Kidney (tissue), 22 donors: ENCODE data around the gene RABGAP1. TPM values are rescaled to one million over a fixed set of nuclear protein-coding genes. Genes with fewer than 3 reads are reported as not detected.

ENCODE experiments used
- DNase-seq, 5 donors: peaks; one replicate each; pipeline ENCODE4 v3.0.0-alpha.2; 2013 to 2020
- FAIRE-seq: peaks from 2 replicates; lab custom pipeline; 2012; peaks lifted over from hg19 to GRCh38; lab: Jason Lieb, UNC
- H3K27ac ChIP-seq, 2 donors: one replicate each; pipeline ENCODE4 v1.7.0; 2013; ENCODE audit warnings: low read depth in 2 of 2, low read length in 2 of 2, inconsistent platforms in 1 of 2
- H3K27me3 ChIP-seq: one replicate; pipeline ENCODE4 v1.7.1; 2013; ENCODE audit warnings: low read length, inconsistent platforms; ENCODE audit not compliant: control insufficient read depth, insufficient read depth
- H3K36me3 ChIP-seq, 3 donors: one replicate each; pipeline versions ENCODE4 v1.7.0 to v1.7.1; 2013; ENCODE audit warnings: low read length in 3 of 3, control low read depth in 1 of 3, inconsistent platforms in 1 of 3; ENCODE audit not compliant: insufficient read depth in 3 of 3, control insufficient read depth in 2 of 3
- H3K4me1 ChIP-seq, 3 donors: one replicate each; pipeline versions ENCODE4 v1.7.0 to v1.7.1; 2013; ENCODE audit warnings: low read length in 3 of 3, inconsistent platforms in 1 of 3, low read depth in 1 of 3; ENCODE audit not compliant: control insufficient read depth in 2 of 3, insufficient read depth in 2 of 3
- H3K4me3 ChIP-seq, 3 donors: one replicate each; pipeline versions ENCODE4 v1.7.0 to v1.8.1; 2013; ENCODE audit warnings: low read length in 3 of 3, control low read depth in 1 of 3, inconsistent platforms in 1 of 3
- H3K9ac ChIP-seq, 3 donors: one replicate each; pipeline versions ENCODE4 v1.7.0 to v1.7.1; 2013; ENCODE audit warnings: low read length in 3 of 3, control low read depth in 1 of 3, inconsistent platforms in 1 of 3
- H3K9me3 ChIP-seq, 3 donors: one replicate each; pipeline versions ENCODE4 v1.7.0 to v1.7.1; 2013; ENCODE audit warnings: low read length in 3 of 3, control low read depth in 1 of 3, inconsistent platforms in 1 of 3; ENCODE audit not compliant: control insufficient read depth in 2 of 3, insufficient read depth in 1 of 3
- CTCF ChIP-seq: IDR thresholded peaks from 3 replicates; pipeline ENCODE4 v1.5.1; 2012; ENCODE audit warnings: mild to moderate bottlenecking, moderate library complexity, borderline replicate concordance; ENCODE audit not compliant: insufficient read depth; ENCODE audit errors: extremely low read depth
- intact Hi-C: fragments of 100-400 bp; cut with DNase I; formaldehyde crosslinking; loops from one replicate; pipeline ENCODE4 v1.11.1; 2022
- long read RNA-seq, 10 donors: library from polyadenylated mRNA in 1 of 10; unstranded in 1 of 10; transcript quantifications; one replicate each; pipeline ENCODE4 v2.0.0 and lab custom pipeline, GENCODE V29; 2021 to 2026
- polyA plus RNA-seq: library from polyadenylated mRNA; stranded (reverse); fragments of 350-450 nt; fragmentation: Illumina TruSeq; extraction: RNeasy Lipid Tissue Mini Kit (QIAGEN cat#74804); gene quantifications from one replicate; pipeline ENCODE4 v1.2.3, GENCODE V29; 2014; ENCODE audit warnings: low read depth, low replicate concordance; ENCODE audit not compliant: insufficient read depth
- total RNA-seq: library from RNA; stranded (reverse); fragmentation: NEBNext Ultra II Directional; extraction: Animal tissue kit (Norgen Biotek cat#: 25700); gene quantifications from one replicate; pipeline ENCODE4 v1.2.1, GENCODE V29; 2021
- donor health status: control.
- donor health status: control.
- donor health status: control.
- donor health status: control.
- donor health status: control.
- donor health status: DM: yes; HTN: yes; CAD: no.
- donor health status: Normal renal cell carcinoma (clear cell type).

The RABGAP1 gene
- total RNA-seq: 61.1 TPM
- 13.7 TPM for polyA plus RNA-seq
- long read RNA-seq, donor 1, full-length matches to known transcripts: 3 of 3 reads
- long read RNA-seq, donor 1, partial matches to known transcripts: 0 of 3 reads
- long read RNA-seq, donor 1, other reads (novel, unspliced or antisense): 0 of 3 reads
- long read RNA-seq, donor 2, full-length matches to known transcripts: 1 of 1 reads
- long read RNA-seq, donor 2, partial matches to known transcripts: 0 of 1 reads
- long read RNA-seq, donor 2, other reads (novel, unspliced or antisense): 0 of 1 reads
- long read RNA-seq, donor 3, full-length matches to known transcripts: 3 of 20 reads
- long read RNA-seq, donor 3, partial matches to known transcripts: 17 of 20 reads
- long read RNA-seq, donor 3, other reads (novel, unspliced or antisense): 0 of 20 reads
- long read RNA-seq, donor 4: 0 reads
- long read RNA-seq, donor 5: 0 reads
- long read RNA-seq, donor 6: 0 reads
- long read RNA-seq, donor 7, full-length matches to known transcripts: 12 of 48 reads
- long read RNA-seq, donor 7, partial matches to known transcripts: 13 of 48 reads
- long read RNA-seq, donor 7, other reads (novel, unspliced or antisense): 23 of 48 reads
- long read RNA-seq, donor 8: 0 reads
- long read RNA-seq, donor 9: 0 reads
- long read RNA-seq, donor 10, full-length matches to known transcripts: 1 of 1 reads
- long read RNA-seq, donor 10, partial matches to known transcripts: 0 of 1 reads
- long read RNA-seq, donor 10, other reads (novel, unspliced or antisense): 0 of 1 reads

GRCh38 chr9:122940749-122941581 is at the start of gene RABGAP1:
Gene RABGAP1 (plus strand): TSS chr9:122941020. CDS start chr9:122957060, 16,040 bp downstream.
- H3K9me3 ChIP-seq: no peaks in the 10 kb centered on the region
- H3K27me3 ChIP-seq: no peaks in the 10 kb centered on the region
- no peak for TF ChIP-seq CTCF
- H3K27ac ChIP-seq: peak within 1 kb of the TSS; percentile 81 to 94
- H3K36me3 ChIP-seq: peaks cover 4 to 11% (median 4%) of the 10 kb centered on the region in 3 donors
- H3K4me3 ChIP-seq: peak within 1 kb of the TSS; percentile 67 to 95 (median 76)
- intact Hi-C loops: no loop called here
- no peak for FAIRE-seq
- DNase-seq: peak; percentile 99 to 100 (median 99)
- H3K9ac ChIP-seq: peak within 1 kb of the TSS; percentile 31 to 84 (median 59)
- H3K4me1 ChIP-seq: peaks cover 0 to 14% (median 6%) of the 10 kb centered on the region in 3 donors

GRCh38 chr9:122897969-122898368 is 42.9 kb upstream of the RABGAP1 start:
- FAIRE-seq: no peak
- intact Hi-C loops: no loop called here
- H3K27me3 ChIP-seq: no peaks in the 10 kb centered on the region
- peak in 1 of 5 donors; percentile 1 for DNase-seq
- TF ChIP-seq CTCF: no peak
- no peaks in the 10 kb centered on the region for H3K36me3 ChIP-seq
- H3K4me1 ChIP-seq: peaks cover 0 to 10% (median 0%) of the 10 kb centered on the region in 3 donors
- H3K9ac ChIP-seq: no peak overlapping the region
- no peaks in the 10 kb centered on the region for H3K9me3 ChIP-seq
- H3K4me3 ChIP-seq: no peak overlapping the region
- H3K27ac ChIP-seq: no peak overlapping the region

GRCh38 chr9:122900791-122901190 is 40.0 kb upstream of the RABGAP1 start:
- H3K27me3 ChIP-seq: no peaks in the 10 kb centered on the region
- no peak for DNase-seq
- intact Hi-C loops: no loop called here
- no peak overlapping the region for H3K4me3 ChIP-seq
- no peaks in the 10 kb centered on the region for H3K36me3 ChIP-seq
- H3K9me3 ChIP-seq: no peaks in the 10 kb centered on the region
- no peak for FAIRE-seq
- TF ChIP-seq CTCF: no peak
- H3K9ac ChIP-seq: peak overlapping the region in 1 of 3 donors; percentile 35
- H3K27ac ChIP-seq: no peak overlapping the region
- H3K4me1 ChIP-seq: peaks cover 0 to 10% (median 2%) of the 10 kb centered on the region in 3 donors
